Ramos (cell line): Measurements from ENCODE around the gene IMPA2.

Experiments used
- in situ Hi-C: fragments of 300-500 bp; cut with MboI; formaldehyde crosslinking; loops from one replicate; pipeline ENCODE4 v1.14.3; 2022; ENCODE audit warnings: low sequenced_read_pairs; ENCODE audit not compliant: unreplicated experiment

Gene IMPA2

GRCh38 chr18:11981192-11981542 lies at the start of gene IMPA2:
Gene IMPA2 (plus strand): TSS chr18:11981507. CDS start chr18:11981670, 163 bp downstream.
- in situ Hi-C loops: no loop called here

GRCh38 chr18:11932393-11932792 lies 48.9 kb upstream of the IMPA2 start:
- in situ Hi-C loops: loop anchor here (5.0 to 25.0 kb wide), 2 partner anchors 65 to 305 kb away; no protein-coding TSS in a partner anchor

- in situ Hi-C loops: loop anchor here (25.0 kb wide), 1 partner anchor 299 kb away; no protein-coding TSS in a partner anchor
Measured at GRCh38 chr18:11937874-11938478, 43.3 kb upstream of the IMPA2 start.

GRCh38 chr18:11940956-11941355 lies 40.4 kb upstream of the IMPA2 start:
- in situ Hi-C loops: loop anchor here (25.0 kb wide), 1 partner anchor 296 kb away; no protein-coding TSS in a partner anchor

GRCh38 chr18:11943551-11943950 lies 37.8 kb upstream of the IMPA2 start:
- in situ Hi-C loops: loop anchor here (25.0 kb wide), 1 partner anchor 294 kb away; no protein-coding TSS in a partner anchor

GRCh38 chr18:11944252-11944651 lies 37.1 kb upstream of the IMPA2 start:
- in situ Hi-C loops: loop anchor here (25.0 kb wide), 1 partner anchor 293 kb away; no protein-coding TSS in a partner anchor

- in situ Hi-C loops: loop anchor here (25.0 kb wide), 1 partner anchor 293 kb away; no protein-coding TSS in a partner anchor
Measured at GRCh38 chr18:11944786-11945185, 36.5 kb upstream of the IMPA2 start.

- in situ Hi-C loops: loop anchor here (25.0 kb wide), 1 partner anchor 291 kb away; no protein-coding TSS in a partner anchor
Measured at GRCh38 chr18:11945834-11946659, 35.3 kb upstream of the IMPA2 start.

- in situ Hi-C loops: loop anchor here (25.0 kb wide), 1 partner anchor 291 kb away; no protein-coding TSS in a partner anchor
Measured at GRCh38 chr18:11946756-11947155, 34.6 kb upstream of the IMPA2 start.

- in situ Hi-C loops: loop anchor here (25.0 kb wide), 1 partner anchor 290 kb away; no protein-coding TSS in a partner anchor
Measured at GRCh38 chr18:11947214-11948191, 33.8 kb upstream of the IMPA2 start.

GRCh38 chr18:11948852-11949523 lies 32.3 kb upstream of the IMPA2 start:
- in situ Hi-C loops: loop anchor here (25.0 kb wide), 1 partner anchor 288 kb away; no protein-coding TSS in a partner anchor

GRCh38 chr18:11950824-11951223 lies 30.5 kb upstream of the IMPA2 start:
- in situ Hi-C loops: no loop called here

- in situ Hi-C loops: no loop called here
Measured at GRCh38 chr18:11951390-11951851, 29.9 kb upstream of the IMPA2 start.

- in situ Hi-C loops: no loop called here
Measured at GRCh38 chr18:11953113-11953512, 28.2 kb upstream of the IMPA2 start.

- in situ Hi-C loops: no loop called here
Measured at GRCh38 chr18:11955239-11956029, 25.9 kb upstream of the IMPA2 start.

GRCh38 chr18:11956371-11957308 lies 24.7 kb upstream of the IMPA2 start:
- in situ Hi-C loops: no loop called here

GRCh38 chr18:11957636-11958035 lies 23.7 kb upstream of the IMPA2 start:
- in situ Hi-C loops: no loop called here
